Measurements from ENCODE around the gene KCTD17.

Gene KCTD17

GRCh38 chr22:37051391-37052385, at the start of gene KCTD17:
Gene KCTD17, plus strand, starts transcription at chr22:37051742. Its CDS starts 19 bp downstream, at chr22:37051761.
- DNase-seq = peak; percentile 49

- DNase-seq = no peak
Measured at GRCh38 chr22:37001826-37002225, 49.7 kb upstream of the KCTD17 start.

GRCh38 chr22:37002633-37003032, 48.9 kb upstream of the KCTD17 start:
- DNase-seq = no peak

- no peak for DNase-seq
Measured at GRCh38 chr22:37007651-37008050, 43.9 kb upstream of the KCTD17 start.

GRCh38 chr22:37008365-37008764, 43.2 kb upstream of the KCTD17 start:
- no peak for DNase-seq

- DNase-seq = no peak
Measured at GRCh38 chr22:37009490-37009889, 42.1 kb upstream of the KCTD17 start.

- DNase-seq = no peak
Measured at GRCh38 chr22:37010174-37010573, 41.4 kb upstream of the KCTD17 start.

GRCh38 chr22:37010976-37011375, 40.6 kb upstream of the KCTD17 start:
- DNase-seq = no peak

- DNase-seq = no peak
Measured at GRCh38 chr22:37011472-37011871, 40.1 kb upstream of the KCTD17 start.

- DNase-seq = no peak
Measured at GRCh38 chr22:37012262-37012904, 39.2 kb upstream of the KCTD17 start.

- DNase-seq = no peak
Measured at GRCh38 chr22:37012956-37013355, 38.6 kb upstream of the KCTD17 start.

GRCh38 chr22:37014415-37014806, 37.1 kb upstream of the KCTD17 start:
- no peak for DNase-seq

GRCh38 chr22:37014835-37015586, 36.5 kb upstream of the KCTD17 start:
- no peak for DNase-seq

- DNase-seq = no peak
Measured at GRCh38 chr22:37015587-37015878, 36.0 kb upstream of the KCTD17 start.

GRCh38 chr22:37016134-37016910, 35.2 kb upstream of the KCTD17 start:
- no peak for DNase-seq

GRCh38 chr22:37017356-37017755, 34.2 kb upstream of the KCTD17 start:
- DNase-seq = no peak

GRCh38 chr22:37018086-37018814, 33.3 kb upstream of the KCTD17 start:
- no peak for DNase-seq

GRCh38 chr22:37018815-37019308, 32.7 kb upstream of the KCTD17 start:
- peak; percentile 47 for DNase-seq

GRCh38 chr22:37019309-37020191, 32.0 kb upstream of the KCTD17 start, which contains the start of the genes MPST and TST:
Gene MPST, plus strand, starts transcription at chr22:37019742. Its CDS starts 95 bp downstream, at chr22:37019837.
Gene TST, minus strand, starts transcription at chr22:37019447. Its CDS starts 715 bp downstream, at chr22:37018732.
- peak; percentile 57 for DNase-seq

- DNase-seq = peak; percentile 36
Measured at GRCh38 chr22:37020192-37020479, 31.4 kb upstream of the KCTD17 start.

GRCh38 chr22:37021041-37021440, 30.5 kb upstream of the KCTD17 start:
- DNase-seq = no peak
